GM12864 (cell line): ENCODE measurements around the gene GMDS.

Experiments used
- DNase-seq: peaks from one replicate; pipeline ENCODE4 v3.0.0-alpha.2; 2011; ENCODE audit warnings: low read depth
- H3K4me3 ChIP-seq: 2 replicates; pipeline ENCODE4 v1.5.1; 2011; ENCODE audit warnings: mild to moderate bottlenecking, low read depth, low read length, control low read depth
- TF ChIP-seq, protein P1 (sequence below): IDR thresholded peaks from 2 replicates; pipeline ENCODE4 v1.5.1; 2011; ENCODE audit warnings: low read depth, mild to moderate bottlenecking, moderate library complexity, low read length, control low read depth, inconsistent platforms; ENCODE audit errors: missing control alignments

Gene GMDS

DNA sequence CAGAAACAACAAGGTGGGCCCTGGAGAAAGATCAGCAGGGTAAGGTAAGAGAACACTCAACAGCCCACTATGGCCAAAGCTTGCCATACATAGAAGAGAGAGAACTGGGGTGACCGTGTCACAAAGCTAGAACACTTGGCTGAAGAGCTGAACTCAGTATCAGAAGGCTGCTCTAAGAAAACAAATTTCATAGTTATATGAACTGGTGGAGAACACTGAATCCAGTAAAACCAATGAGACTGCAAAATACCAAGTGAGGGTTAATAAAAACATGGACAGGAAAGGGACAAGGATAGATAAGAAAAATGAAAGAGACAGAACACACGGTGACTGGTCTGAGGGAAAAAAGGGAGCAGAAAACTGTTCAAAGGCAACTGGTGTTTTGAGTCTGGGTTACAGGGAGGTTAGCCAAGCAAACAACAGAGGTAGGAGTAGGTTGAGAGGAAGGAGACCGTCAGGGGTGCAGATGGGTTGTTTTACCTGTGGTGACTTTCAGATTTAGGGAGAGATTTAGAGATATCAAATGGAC, 56.5 kb downstream of the GMDS start:
- H3K4me3 ChIP-seq: no peak overlapping the region
- no peak for DNase-seq
- TF ChIP-seq, protein P1, sequence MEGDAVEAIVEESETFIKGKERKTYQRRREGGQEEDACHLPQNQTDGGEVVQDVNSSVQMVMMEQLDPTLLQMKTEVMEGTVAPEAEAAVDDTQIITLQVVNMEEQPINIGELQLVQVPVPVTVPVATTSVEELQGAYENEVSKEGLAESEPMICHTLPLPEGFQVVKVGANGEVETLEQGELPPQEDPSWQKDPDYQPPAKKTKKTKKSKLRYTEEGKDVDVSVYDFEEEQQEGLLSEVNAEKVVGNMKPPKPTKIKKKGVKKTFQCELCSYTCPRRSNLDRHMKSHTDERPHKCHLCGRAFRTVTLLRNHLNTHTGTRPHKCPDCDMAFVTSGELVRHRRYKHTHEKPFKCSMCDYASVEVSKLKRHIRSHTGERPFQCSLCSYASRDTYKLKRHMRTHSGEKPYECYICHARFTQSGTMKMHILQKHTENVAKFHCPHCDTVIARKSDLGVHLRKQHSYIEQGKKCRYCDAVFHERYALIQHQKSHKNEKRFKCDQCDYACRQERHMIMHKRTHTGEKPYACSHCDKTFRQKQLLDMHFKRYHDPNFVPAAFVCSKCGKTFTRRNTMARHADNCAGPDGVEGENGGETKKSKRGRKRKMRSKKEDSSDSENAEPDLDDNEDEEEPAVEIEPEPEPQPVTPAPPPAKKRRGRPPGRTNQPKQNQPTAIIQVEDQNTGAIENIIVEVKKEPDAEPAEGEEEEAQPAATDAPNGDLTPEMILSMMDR: no peak

- TF ChIP-seq, protein P1: no peak
- no peak for DNase-seq
- no peak overlapping the region for H3K4me3 ChIP-seq
Measured at GRCh38 chr6:2188397-2188796, 57.0 kb downstream of the GMDS start.

DNA sequence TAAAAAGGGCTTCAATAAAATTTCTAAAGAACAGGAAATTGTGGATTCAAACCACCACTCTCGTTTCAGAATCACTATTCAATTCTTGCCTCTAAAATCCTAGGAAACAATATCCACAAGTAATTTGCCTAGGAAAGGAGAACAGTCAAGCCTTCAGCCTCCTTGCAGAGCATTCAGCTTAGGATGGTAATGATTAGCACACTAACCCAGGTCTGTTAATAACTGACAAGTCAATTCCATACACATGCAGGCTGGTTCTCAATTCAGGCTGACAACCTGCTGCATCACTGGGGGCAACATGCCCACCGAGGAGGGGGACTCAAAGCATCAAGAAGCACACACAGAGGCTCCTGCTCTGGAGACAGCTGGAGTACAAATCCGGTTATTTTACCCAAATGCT, 57.6 kb downstream of the GMDS start:
- H3K4me3 ChIP-seq: no peak overlapping the region
- DNase-seq: no peak
- TF ChIP-seq, protein P1: no peak

GRCh38 chr6:2186516-2186915, 58.9 kb downstream of the GMDS start:
- no peak overlapping the region for H3K4me3 ChIP-seq
- DNase-seq: peak; percentile 36
- TF ChIP-seq, protein P1: no peak

DNA sequence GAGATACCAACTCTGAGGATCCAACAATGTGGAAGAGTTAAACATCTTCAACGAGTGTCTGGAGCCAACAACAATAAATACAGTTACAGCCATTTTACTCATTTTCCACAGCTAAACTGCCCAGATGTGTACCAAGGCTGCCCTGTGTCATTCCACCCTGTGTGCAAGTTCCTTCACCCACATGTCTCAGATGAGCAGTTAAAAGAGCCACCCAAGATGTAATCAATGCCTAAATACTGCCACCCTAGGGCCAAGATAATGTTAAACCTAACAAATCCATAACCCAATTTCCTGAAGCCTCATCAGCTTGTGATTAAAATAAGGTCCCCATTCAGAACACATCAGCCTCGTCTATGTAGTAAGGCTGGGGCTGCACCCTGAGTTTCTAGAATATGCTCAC, 59.9 kb downstream of the GMDS start:
- TF ChIP-seq, protein P1: no peak
- no peak overlapping the region for H3K4me3 ChIP-seq
- no peak for DNase-seq

GRCh38 chr6:2184700-2185455, 60.5 kb downstream of the GMDS start:
- no peak for DNase-seq
- TF ChIP-seq, protein P1: no peak

DNA sequence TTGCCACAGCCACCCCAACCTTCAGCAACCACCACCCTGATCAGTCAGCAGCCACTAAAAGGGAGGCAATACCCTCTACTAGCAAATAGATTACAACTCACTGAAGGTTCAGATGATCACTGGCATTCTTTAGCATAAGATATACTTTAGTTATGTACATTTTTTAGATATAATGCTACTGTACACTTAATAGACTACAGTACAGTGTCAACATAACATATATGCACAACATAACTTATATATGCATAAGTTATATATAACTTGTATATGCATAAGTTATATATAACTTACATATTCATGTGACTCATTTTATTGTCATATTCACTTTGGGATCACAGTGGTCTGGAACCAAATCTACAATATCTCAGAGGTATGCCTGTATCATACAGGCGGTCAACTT, 61.7 kb downstream of the GMDS start:
- TF ChIP-seq, protein P1: no peak
- no peak overlapping the region for H3K4me3 ChIP-seq
- no peak for DNase-seq

More at GRCh38 chr6:2184700-2185455, 60.5 kb downstream of the GMDS start:
- H3K4me3 ChIP-seq: no peak overlapping the region
